K562 (cell line): ENCODE results near the gene PRPF18.

Experiments
- TCF7L2 ChIP-seq: fragments of 150-350 bp; IDR thresholded peaks from 2 replicates; pipeline ENCODE4 v1.6.1; 2016; ENCODE audit warnings: low read depth, mild to moderate bottlenecking, low read length, moderate library complexity
- ZC3H11A ChIP-seq: IDR thresholded peaks from 2 replicates; pipeline ENCODE4 v1.6.1; 2012; ENCODE audit warnings: low read depth, low read length, improper control_type of control experiment

- TF ChIP-seq ZC3H11A (no peak), TCF7L2 (no peak)
Measured at GRCh38 chr10:13648425-13648824, 61.7 kb downstream of the PRPF18 start.
